Caco-2 (cell line): ENCODE results near the gene SOX2. TPM values are rescaled to one million over a fixed set of nuclear protein-coding genes. Genes with fewer than 3 reads are reported as not detected.

Experiments
- BruUV-seq: library from RNA; stranded (reverse); fragments of 400-500 nt; replicated peaks from 2 replicates; lab custom pipeline; 2021; lab: Mats Ljungman, UMichigan
- CTCF ChIA-PET: fragments of 300-600 bp; sonication (Branson Sonifier 250); formaldehyde crosslinking; loops from one replicate; lab custom pipeline; 2022; ENCODE audit warnings: antibody characterized with exemption; lab: Charles Lee
- POLR2A ChIA-PET: fragments of 300-600 bp; sonication (Branson Sonifier 250); formaldehyde crosslinking; loops from one replicate; lab custom pipeline; 2022; ENCODE audit warnings: antibody characterized with exemption; lab: Charles Lee
- DNase-seq, 2 experiments: peaks; one replicate each; pipeline versions ENCODE4 v3.0.0 to v3.0.0-alpha.2; 2020 to 2022
- H3K27me3 ChIP-seq: replicated peaks from 2 replicates; pipeline ENCODE4 v1.6.0; 2011; ENCODE audit warnings: low read length; ENCODE audit not compliant: control insufficient read depth, insufficient read depth
- H3K36me3 ChIP-seq: 2 replicates; pipeline ENCODE4 v1.5.1; 2011; ENCODE audit warnings: low read length; ENCODE audit not compliant: control insufficient read depth, insufficient read depth
- H3K4me1 ChIP-seq: fragments of 250-450 bp; sonication (Bioruptor Pico); 2 replicates; pipeline ENCODE4 v1.5.1; 2020; ENCODE audit warnings: mild to moderate bottlenecking
- H3K4me3 ChIP-seq: 2 replicates; pipeline ENCODE4 v1.5.1; 2011; ENCODE audit warnings: low read depth, mild to moderate bottlenecking, control low read depth, low read length
- H3K9me3 ChIP-seq: fragments of 250-450 bp; sonication (Bioruptor Pico); 2 replicates; pipeline ENCODE4 v1.5.1; 2020; ENCODE audit warnings: mild to moderate bottlenecking, moderate library complexity
- H3K27ac Mint-ChIP-seq: one replicate; pipeline ENCODE4 v1.8.0; 2022; ENCODE audit warnings: mixed read lengths; ENCODE audit not compliant: unreplicated experiment
- H3K27me3 Mint-ChIP-seq: one replicate; pipeline ENCODE4 v1.8.0; 2022; ENCODE audit warnings: mixed read lengths; ENCODE audit not compliant: insufficient read depth, unreplicated experiment
- H3K36me3 Mint-ChIP-seq: one replicate; pipeline ENCODE4 v1.8.0; 2022; ENCODE audit warnings: mild to moderate bottlenecking, mixed read lengths; ENCODE audit not compliant: insufficient read depth, unreplicated experiment
- H3K4me1 Mint-ChIP-seq: one replicate; pipeline ENCODE4 v1.8.0; 2022; ENCODE audit warnings: low read depth, mixed read lengths; ENCODE audit not compliant: unreplicated experiment
- H3K4me3 Mint-ChIP-seq: one replicate; pipeline ENCODE4 v1.8.0; 2022; ENCODE audit warnings: mild to moderate bottlenecking, moderate library complexity, mixed read lengths; ENCODE audit not compliant: unreplicated experiment
- H3K9me3 Mint-ChIP-seq: one replicate; pipeline ENCODE4 v1.8.0; 2022; ENCODE audit warnings: mixed read lengths; ENCODE audit not compliant: unreplicated experiment
- CTCF ChIP-seq, 2 experiments: fragments of 200-600 bp in 1 of 2; IDR thresholded peaks; 1 replicate in 1 of 2; 2 replicates in 1 of 2; pipeline versions ENCODE4 v1.5.1 to v1.8.0; 2011 to 2022; ENCODE audit warnings: antibody characterized with exemption in 1 of 2, control low read depth in 1 of 2, inconsistent platforms in 1 of 2, low read depth in 1 of 2, low read length in 1 of 2, mild to moderate bottlenecking in 1 of 2, moderate library complexity in 1 of 2; ENCODE audit not compliant: insufficient read depth in 1 of 2, severe bottlenecking in 1 of 2, unreplicated experiment in 1 of 2
- intact Hi-C: fragments of 100-400 bp; cut with micrococcal nuclease; formaldehyde crosslinking; loops from one replicate; pipeline ENCODE4 v1.10.0; 2022; ENCODE audit not compliant: unreplicated experiment
- total RNA-seq: library from RNA; stranded (reverse); gene quantifications from 2 replicates; pipeline ENCODE4 v1.2.3, GENCODE V29; 2022

SOX2 gene
- total RNA-seq, 1 experiment from 2014 or later: 34.1 TPM

DNA sequence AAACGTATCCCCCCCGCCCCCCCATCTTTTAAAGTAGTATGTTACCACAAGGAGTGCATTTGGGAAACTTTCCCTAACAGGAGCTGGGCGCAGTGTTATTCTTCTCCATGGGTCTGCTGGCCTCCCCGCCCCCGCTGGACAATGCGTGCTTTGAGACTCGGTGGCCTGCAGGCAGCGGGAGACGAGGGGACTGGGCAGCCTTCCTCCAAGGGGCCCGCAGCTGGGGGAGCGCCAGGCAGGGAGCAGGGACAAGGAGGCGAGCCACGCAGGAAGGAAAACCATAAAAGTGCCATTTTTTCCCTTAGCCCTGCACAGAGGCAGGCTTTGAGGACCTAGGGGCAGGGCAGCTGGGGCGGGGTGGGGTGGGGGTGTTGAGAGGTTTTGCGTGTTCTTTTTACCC is 14.1 kb downstream of the SOX2 start:
- no peaks in the 10 kb centered on the region for H3K27me3 ChIP-seq
- intact Hi-C loops: loop anchor here (1.0 to 5.0 kb wide), 4 partner anchors 125 to 532 kb away; no protein-coding TSS in a partner anchor
- H3K4me3 ChIP-seq: no peak overlapping the region
- H3K27me3 Mint-ChIP-seq: no peaks in the 10 kb centered on the region
- TF ChIP-seq CTCF (IDR thresholded peaks at IDR 0.05; ENCODE audit: insufficient read depth in 1 of 2, low read depth in 1 of 2, low read length in 1 of 2, severe bottlenecking in 1 of 2, unreplicated experiment in 1 of 2): no peak
- no peaks in the 10 kb centered on the region for H3K9me3 ChIP-seq
- H3K4me3 Mint-ChIP-seq: no peak overlapping the region
- H3K4me1 Mint-ChIP-seq: no peaks in the 10 kb centered on the region
- BruUV-seq: no TSS peak
- H3K4me1 ChIP-seq: peaks cover 10% of the 10 kb centered on the region
- H3K9me3 Mint-ChIP-seq: no peaks in the 10 kb centered on the region
- no peaks in the 10 kb centered on the region for H3K36me3 ChIP-seq
- DNase-seq: no peak
- ChIA-PET CTCF (no interaction called here), POLR2A (no interaction called here)
- no peak overlapping the region for H3K27ac Mint-ChIP-seq
- peaks cover 4% of the 10 kb centered on the region for H3K36me3 Mint-ChIP-seq

GRCh38 chr3:181726351-181727330 is 14.9 kb downstream of the SOX2 start:
- intact Hi-C loops: loop anchor here (1.0 to 5.0 kb wide), 5 partner anchors 15 to 532 kb away; partner anchors contain the start of gene SOX2
- Mint-ChIP-seq H3K4me1 (no peaks in the 10 kb centered on the region), H3K36me3 (peaks cover 4% of the 10 kb centered on the region), H3K9me3 (no peaks in the 10 kb centered on the region), H3K4me3 (peak overlapping the region; percentile 84), H3K27ac (peak overlapping the region; percentile 67), H3K27me3 (no peaks in the 10 kb centered on the region)
- Histone ChIP-seq H3K27me3 (no peaks in the 10 kb centered on the region), H3K4me3 (peak overlapping the region; percentile 38), H3K4me1 (peaks cover 10% of the 10 kb centered on the region), H3K36me3 (no peaks in the 10 kb centered on the region), H3K9me3 (no peaks in the 10 kb centered on the region)
- no TSS peak for BruUV-seq
- peak; percentile 55 to 79 for DNase-seq
- ChIA-PET POLR2A (interaction anchor here (0.5 to 0.6 kb wide), 2 partner anchors 197 to 746 kb away, joined by 4 read pairs; no protein-coding TSS in a partner anchor), CTCF (interaction anchor here (0.5 to 1.3 kb wide), 3 partner anchors 241 to 959 kb away, joined by 4 to 9 read pairs (median 7); no protein-coding TSS in a partner anchor)
- TF ChIP-seq CTCF (IDR thresholded peaks at IDR 0.05; ENCODE audit: insufficient read depth in 1 of 2, low read depth in 1 of 2, low read length in 1 of 2, severe bottlenecking in 1 of 2, unreplicated experiment in 1 of 2): peak; percentile 34 to 65

- Mint-ChIP-seq H3K9me3 (no peaks in the 10 kb centered on the region), H3K4me1 (no peaks in the 10 kb centered on the region), H3K27ac (peak overlapping the region; percentile 67), H3K4me3 (peak overlapping the region; percentile 84), H3K27me3 (no peaks in the 10 kb centered on the region), H3K36me3 (peaks cover 4% of the 10 kb centered on the region)
- TF ChIP-seq CTCF (IDR thresholded peaks at IDR 0.05; ENCODE audit: insufficient read depth in 1 of 2, low read depth in 1 of 2, low read length in 1 of 2, severe bottlenecking in 1 of 2, unreplicated experiment in 1 of 2): no peak
- Histone ChIP-seq H3K36me3 (no peaks in the 10 kb centered on the region), H3K9me3 (no peaks in the 10 kb centered on the region), H3K4me1 (peaks cover 10% of the 10 kb centered on the region), H3K27me3 (no peaks in the 10 kb centered on the region), H3K4me3 (peak overlapping the region; percentile 38)
- POLR2A ChIA-PET: interaction anchor here (0.5 to 0.6 kb wide), 2 partner anchors 747 to 956 kb away, joined by 3 to 4 read pairs; no protein-coding TSS in a partner anchor
- CTCF ChIA-PET: interaction anchor here (0.5 to 1.3 kb wide), 4 partner anchors 26 to 959 kb away, joined by 3 to 9 read pairs (median 4); no protein-coding TSS in a partner anchor
- no TSS peak for BruUV-seq
- intact Hi-C loops: loop anchor here (1.0 to 5.0 kb wide), 4 partner anchors 16 to 453 kb away; partner anchors contain the start of gene SOX2
- peak in 1 of 2 experiments; percentile 24 for DNase-seq
These were observed 15.8 kb downstream of the SOX2 start for GRCh38 chr3:181727341-181728032.
